OCI-LY7 (cell line): ENCODE data around the gene ISLR2. TPM values are rescaled to one million over a fixed set of nuclear protein-coding genes. Genes with fewer than 3 reads are reported as not detected.

ENCODE experiments used
- BruUV-seq: library from RNA; stranded (reverse); fragments of 400-500 nt; replicated peaks from 2 replicates; lab custom pipeline; 2021; lab: Mats Ljungman, UMichigan
- CTCF ChIA-PET: fragments of 300-600 bp; sonication (Branson Sonifier 250); formaldehyde crosslinking; loops from one replicate; lab custom pipeline; 2022; ENCODE audit warnings: antibody characterized with exemption; ENCODE audit not compliant: unreplicated experiment; lab: Charles Lee
- POLR2A ChIA-PET: fragments of 300-600 bp; sonication (Branson Sonifier 250); formaldehyde crosslinking; loops from one replicate; lab custom pipeline; 2022; ENCODE audit warnings: antibody characterized with exemption; lab: Charles Lee
- DNase-seq: peaks from one replicate; pipeline ENCODE4 v3.0.0-alpha.2; 2015; ENCODE audit warnings: low spot score
- H2AFZ ChIP-seq: fragments of 200-600 bp; sonication (generic), shearing (Covaris generic); 2 replicates; pipeline ENCODE4 v1.6.1; 2014; ENCODE audit warnings: mild to moderate bottlenecking, antibody characterized with exemption, low read length, moderate library complexity
- H3K27ac ChIP-seq: fragments of 200-600 bp; sonication (generic); 2 replicates; pipeline ENCODE4 v1.5.1; 2014; ENCODE audit warnings: mixed run types, low read depth, mild to moderate bottlenecking, moderate library complexity, low read length, inconsistent platforms; ENCODE audit not compliant: poor library complexity, severe bottlenecking
- H3K36me3 ChIP-seq: fragments of 200-600 bp; sonication (generic); 2 replicates; pipeline ENCODE4 v1.6.1; 2014; ENCODE audit warnings: mild to moderate bottlenecking, antibody characterized with exemption, low read length, moderate library complexity, mixed read lengths; ENCODE audit not compliant: insufficient read depth
- H3K4me1 ChIP-seq: fragments of 200-600 bp; sonication (generic); 2 replicates; pipeline ENCODE4 v1.5.1; 2014; ENCODE audit warnings: mild to moderate bottlenecking, low read length; ENCODE audit not compliant: insufficient read depth, poor library complexity, severe bottlenecking
- H3K4me2 ChIP-seq: fragments of 200-600 bp; sonication (generic); 2 replicates; pipeline ENCODE4 v1.6.1; 2014; ENCODE audit warnings: mild to moderate bottlenecking, low read length
- H3K4me3 ChIP-seq: fragments of 200-600 bp; sonication (generic); 2 replicates; pipeline ENCODE4 v1.5.1; 2014; ENCODE audit warnings: mild to moderate bottlenecking, low read depth, low read length; ENCODE audit not compliant: poor library complexity, severe bottlenecking
- H3K79me2 ChIP-seq: fragments of 200-600 bp; sonication (generic); 2 replicates; pipeline ENCODE4 v1.6.1; 2016; ENCODE audit warnings: low read depth, mild to moderate bottlenecking, low read length, moderate library complexity, mixed read lengths; ENCODE audit not compliant: insufficient read depth
- H3K9me2 ChIP-seq: fragments of 200-600 bp; sonication (generic); 2 replicates; pipeline ENCODE4 v1.6.1; 2016; ENCODE audit warnings: mild to moderate bottlenecking, low read length, mixed read lengths; ENCODE audit not compliant: insufficient read depth
- H3K9me3 ChIP-seq: fragments of 200-600 bp; sonication (generic); 2 replicates; pipeline ENCODE4 v1.6.1; 2014; ENCODE audit warnings: mild to moderate bottlenecking, mixed run types, low read length, mixed read lengths
- H4K20me1 ChIP-seq: fragments of 200-600 bp; sonication (generic); 2 replicates; pipeline ENCODE4 v1.6.1; 2014; ENCODE audit warnings: mild to moderate bottlenecking, antibody characterized with exemption, low read length, moderate library complexity, mixed read lengths; ENCODE audit not compliant: insufficient read depth
- EZH2phosphoT487 ChIP-seq: fragments of 200-600 bp; sonication (generic); IDR thresholded peaks from 2 replicates; pipeline ENCODE4 v1.6.1; 2018; ENCODE audit warnings: low read depth, borderline replicate concordance, mild to moderate bottlenecking, mixed run types, antibody characterized with exemption, low read length, moderate library complexity, mixed read lengths
- intact Hi-C: fragments of 100-400 bp; cut with micrococcal nuclease; formaldehyde crosslinking; loops from one replicate; pipeline ENCODE4 v1.10.0; 2022; ENCODE audit not compliant: unreplicated experiment
- total RNA-seq, 2 experiments: library from RNA; depleted of rRNA in 1 of 2; stranded (reverse); fragments of >200 nt in 1 of 2; shearing (Covaris generic) in 1 of 2; gene quantifications; 2 replicates each; pipeline ENCODE4 v1.2.3, GENCODE V29; 2014 to 2022
- TF ChIP-seq, protein P1 (sequence below): fragments of 200-600 bp; sonication (generic); conservative IDR thresholded peaks from 2 replicates; pipeline ENCODE4 v1.5.1; 2014; ENCODE audit warnings: mild to moderate bottlenecking, antibody characterized with exemption, low read length, moderate library complexity, mixed read lengths

Gene ISLR2
- total RNA-seq, 2 experiments from 2014 or later, result not detected

DNA sequence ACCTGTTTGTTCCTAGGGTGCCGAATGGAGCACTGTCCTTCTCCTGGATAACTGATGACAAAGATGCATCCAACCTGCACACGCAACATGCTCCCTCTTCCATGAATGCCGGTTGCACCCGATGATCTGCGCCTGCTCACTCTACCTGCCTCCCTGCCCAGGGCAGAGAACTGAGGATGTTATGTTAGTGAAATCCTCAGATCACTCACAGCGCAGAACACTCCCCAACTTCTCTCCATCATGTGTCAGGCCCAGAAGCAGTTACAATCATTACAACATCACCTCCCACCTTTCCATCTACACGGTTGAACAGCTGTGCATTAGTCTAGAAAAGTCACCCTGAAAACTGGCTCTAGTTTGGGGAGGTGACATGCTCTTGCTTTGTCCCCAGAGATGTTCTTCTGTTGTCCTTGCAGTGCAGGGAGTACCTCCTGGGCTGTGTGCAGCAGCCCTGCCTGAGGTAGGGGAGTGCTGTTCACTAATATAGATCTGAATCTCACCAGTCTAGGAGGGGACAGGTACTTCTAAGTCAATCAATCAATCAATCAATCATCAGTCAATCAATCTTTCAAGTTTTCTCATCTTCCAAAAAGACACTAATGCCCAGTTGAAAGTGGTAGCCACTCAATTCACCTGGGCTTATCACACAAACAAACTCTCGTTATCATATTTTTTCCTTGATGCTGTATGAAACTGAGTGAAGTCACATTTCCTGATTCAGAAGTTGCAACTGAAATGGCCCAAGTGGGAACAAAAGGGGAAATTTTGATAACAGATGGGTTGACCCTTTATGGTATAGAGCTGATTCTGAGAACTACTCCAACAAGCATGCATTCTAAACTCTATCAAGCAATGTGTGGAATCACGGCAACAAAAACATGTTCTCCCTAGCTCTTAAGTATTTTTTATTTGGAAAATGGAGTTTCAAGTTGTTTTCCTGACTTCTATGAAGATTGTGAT lies 27.8 kb downstream of the ISLR2 start:
- Histone ChIP-seq H3K79me2 (no peaks in the 10 kb centered on the region), H4K20me1 (no peaks in the 10 kb centered on the region), H3K27ac (no peak overlapping the region), H3K36me3 (no peaks in the 10 kb centered on the region), H3K9me3 (no peaks in the 10 kb centered on the region), H3K4me1 (peaks cover 7% of the 10 kb centered on the region), H2AFZ (no peak overlapping the region), H3K4me2 (no peak overlapping the region), H3K9me2 (no peaks in the 10 kb centered on the region), H3K4me3 (no peak overlapping the region)
- TF ChIP-seq, protein P1, sequence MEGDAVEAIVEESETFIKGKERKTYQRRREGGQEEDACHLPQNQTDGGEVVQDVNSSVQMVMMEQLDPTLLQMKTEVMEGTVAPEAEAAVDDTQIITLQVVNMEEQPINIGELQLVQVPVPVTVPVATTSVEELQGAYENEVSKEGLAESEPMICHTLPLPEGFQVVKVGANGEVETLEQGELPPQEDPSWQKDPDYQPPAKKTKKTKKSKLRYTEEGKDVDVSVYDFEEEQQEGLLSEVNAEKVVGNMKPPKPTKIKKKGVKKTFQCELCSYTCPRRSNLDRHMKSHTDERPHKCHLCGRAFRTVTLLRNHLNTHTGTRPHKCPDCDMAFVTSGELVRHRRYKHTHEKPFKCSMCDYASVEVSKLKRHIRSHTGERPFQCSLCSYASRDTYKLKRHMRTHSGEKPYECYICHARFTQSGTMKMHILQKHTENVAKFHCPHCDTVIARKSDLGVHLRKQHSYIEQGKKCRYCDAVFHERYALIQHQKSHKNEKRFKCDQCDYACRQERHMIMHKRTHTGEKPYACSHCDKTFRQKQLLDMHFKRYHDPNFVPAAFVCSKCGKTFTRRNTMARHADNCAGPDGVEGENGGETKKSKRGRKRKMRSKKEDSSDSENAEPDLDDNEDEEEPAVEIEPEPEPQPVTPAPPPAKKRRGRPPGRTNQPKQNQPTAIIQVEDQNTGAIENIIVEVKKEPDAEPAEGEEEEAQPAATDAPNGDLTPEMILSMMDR, result no peak
- TF ChIP-seq EZH2phosphoT487, result no peak
- POLR2A ChIA-PET, result no interaction called here
- CTCF ChIA-PET, result no interaction called here
- no TSS peak for BruUV-seq
- DNase-seq, result no peak
- intact Hi-C loops, result no loop called here

DNA sequence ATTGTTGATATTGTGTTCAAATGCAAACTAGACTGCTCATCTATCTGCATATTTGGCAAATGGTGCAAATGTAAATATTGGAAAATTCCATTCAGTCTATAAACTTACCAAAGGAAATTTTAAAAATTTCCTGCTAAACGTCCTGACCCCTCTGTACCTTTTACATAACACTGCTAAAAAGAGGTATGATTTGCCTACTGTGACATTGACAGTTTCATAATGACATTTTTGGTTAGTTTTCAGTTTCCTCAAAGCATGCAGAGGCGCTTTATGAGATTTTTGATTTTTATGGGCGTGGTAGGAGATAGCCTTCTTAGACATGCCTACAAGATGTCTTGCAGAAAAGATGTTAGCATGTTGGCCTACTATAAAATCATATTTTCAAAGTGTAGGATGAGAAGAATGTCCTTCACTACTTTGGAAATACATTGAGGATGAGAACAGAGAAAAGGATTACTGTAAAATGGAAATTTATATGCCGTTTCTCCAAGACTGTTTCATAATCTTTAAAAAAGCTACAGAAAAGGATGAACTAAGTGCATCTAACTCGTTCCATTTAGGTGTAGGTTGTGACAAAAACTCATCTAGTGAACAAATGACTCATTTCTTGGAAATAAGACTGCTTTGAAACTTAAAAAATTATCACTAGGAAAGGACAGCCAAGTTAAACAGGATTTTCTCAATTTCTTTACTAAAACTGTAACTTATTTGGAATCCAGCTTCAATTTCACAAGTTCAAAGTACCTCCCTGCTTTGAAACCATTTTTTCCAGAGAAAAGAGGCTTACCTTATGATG lies 28.7 kb downstream of the ISLR2 start:
- DNase-seq, result no peak
- no peaks in the 10 kb centered on the region for H3K36me3 ChIP-seq
- H3K9me2 ChIP-seq, result no peaks in the 10 kb centered on the region
- no peak overlapping the region for H3K4me2 ChIP-seq
- no TSS peak for BruUV-seq
- H3K4me1 ChIP-seq, result peaks cover 7% of the 10 kb centered on the region
- no peaks in the 10 kb centered on the region for H3K9me3 ChIP-seq
- H3K79me2 ChIP-seq, result no peaks in the 10 kb centered on the region
- CTCF ChIA-PET, result no interaction called here
- intact Hi-C loops, result no loop called here
- POLR2A ChIA-PET, result no interaction called here
- H4K20me1 ChIP-seq, result no peaks in the 10 kb centered on the region
- no peak overlapping the region for H3K4me3 ChIP-seq
- H3K27ac ChIP-seq, result no peak overlapping the region
- no peak overlapping the region for H2AFZ ChIP-seq
- TF ChIP-seq, protein P1, result no peak
- no peak for TF ChIP-seq EZH2phosphoT487
